Caco-2 (cell line): ENCODE measurements around the gene LRRC4C. TPM values are rescaled to one million over a fixed set of nuclear protein-coding genes. Genes with fewer than 3 reads are reported as not detected.

Source experiments
- BruUV-seq: library from RNA; stranded (reverse); fragments of 400-500 nt; replicated peaks from 2 replicates; lab custom pipeline; 2021; lab: Mats Ljungman, UMichigan
- CTCF ChIA-PET: fragments of 300-600 bp; sonication (Branson Sonifier 250); formaldehyde crosslinking; loops from one replicate; lab custom pipeline; 2022; ENCODE audit warnings: antibody characterized with exemption; lab: Charles Lee
- POLR2A ChIA-PET: fragments of 300-600 bp; sonication (Branson Sonifier 250); formaldehyde crosslinking; loops from one replicate; lab custom pipeline; 2022; ENCODE audit warnings: antibody characterized with exemption; lab: Charles Lee
- DNase-seq, 2 experiments: peaks; one replicate each; pipeline versions ENCODE4 v3.0.0 to v3.0.0-alpha.2; 2020 to 2022
- H3K27me3 ChIP-seq: replicated peaks from 2 replicates; pipeline ENCODE4 v1.6.0; 2011; ENCODE audit warnings: low read length; ENCODE audit not compliant: control insufficient read depth, insufficient read depth
- H3K36me3 ChIP-seq: 2 replicates; pipeline ENCODE4 v1.5.1; 2011; ENCODE audit warnings: low read length; ENCODE audit not compliant: control insufficient read depth, insufficient read depth
- H3K4me1 ChIP-seq: fragments of 250-450 bp; sonication (Bioruptor Pico); 2 replicates; pipeline ENCODE4 v1.5.1; 2020; ENCODE audit warnings: mild to moderate bottlenecking
- H3K4me3 ChIP-seq: 2 replicates; pipeline ENCODE4 v1.5.1; 2011; ENCODE audit warnings: low read depth, mild to moderate bottlenecking, control low read depth, low read length
- H3K9me3 ChIP-seq: fragments of 250-450 bp; sonication (Bioruptor Pico); 2 replicates; pipeline ENCODE4 v1.5.1; 2020; ENCODE audit warnings: mild to moderate bottlenecking, moderate library complexity
- H3K27ac Mint-ChIP-seq: one replicate; pipeline ENCODE4 v1.8.0; 2022; ENCODE audit warnings: mixed read lengths; ENCODE audit not compliant: unreplicated experiment
- H3K27me3 Mint-ChIP-seq: one replicate; pipeline ENCODE4 v1.8.0; 2022; ENCODE audit warnings: mixed read lengths; ENCODE audit not compliant: insufficient read depth, unreplicated experiment
- H3K36me3 Mint-ChIP-seq: one replicate; pipeline ENCODE4 v1.8.0; 2022; ENCODE audit warnings: mild to moderate bottlenecking, mixed read lengths; ENCODE audit not compliant: insufficient read depth, unreplicated experiment
- H3K4me1 Mint-ChIP-seq: one replicate; pipeline ENCODE4 v1.8.0; 2022; ENCODE audit warnings: low read depth, mixed read lengths; ENCODE audit not compliant: unreplicated experiment
- H3K4me3 Mint-ChIP-seq: one replicate; pipeline ENCODE4 v1.8.0; 2022; ENCODE audit warnings: mild to moderate bottlenecking, moderate library complexity, mixed read lengths; ENCODE audit not compliant: unreplicated experiment
- H3K9me3 Mint-ChIP-seq: one replicate; pipeline ENCODE4 v1.8.0; 2022; ENCODE audit warnings: mixed read lengths; ENCODE audit not compliant: unreplicated experiment
- intact Hi-C: fragments of 100-400 bp; cut with micrococcal nuclease; formaldehyde crosslinking; loops from one replicate; pipeline ENCODE4 v1.10.0; 2022; ENCODE audit not compliant: unreplicated experiment
- total RNA-seq: library from RNA; stranded (reverse); gene quantifications from 2 replicates; pipeline ENCODE4 v1.2.3, GENCODE V29; 2022
- TF ChIP-seq, protein P1 (sequence below), 2 experiments: fragments of 200-600 bp in 1 of 2; IDR thresholded peaks; 1 replicate in 1 of 2; 2 replicates in 1 of 2; pipeline versions ENCODE4 v1.5.1 to v1.8.0; 2011 to 2022; ENCODE audit warnings: antibody characterized with exemption in 1 of 2, control low read depth in 1 of 2, inconsistent platforms in 1 of 2, low read depth in 1 of 2, low read length in 1 of 2, mild to moderate bottlenecking in 1 of 2, moderate library complexity in 1 of 2; ENCODE audit not compliant: insufficient read depth in 1 of 2, severe bottlenecking in 1 of 2, unreplicated experiment in 1 of 2

The LRRC4C gene
- total RNA-seq, 1 experiment from 2014 or later, result not detected

DNA sequence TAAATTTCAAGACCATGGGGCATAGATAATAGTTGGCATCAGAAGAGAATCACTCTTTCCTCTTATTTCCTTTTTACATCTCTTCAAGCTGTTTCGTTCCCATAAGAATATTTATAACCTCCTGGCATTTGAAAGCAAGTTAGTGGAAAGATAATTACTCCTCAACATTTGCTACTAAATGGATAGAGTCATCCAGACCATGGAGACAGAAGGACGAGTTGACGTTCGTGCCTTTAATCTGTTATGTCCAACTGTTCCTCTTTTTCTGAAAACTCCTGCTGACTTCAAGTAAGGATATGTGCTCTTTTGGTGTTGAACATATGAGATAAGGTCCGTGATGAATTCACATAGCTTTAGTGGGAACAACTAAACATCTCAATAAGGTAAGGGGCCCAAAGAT lies 414.2 kb downstream of the LRRC4C start:
- Histone ChIP-seq H3K27me3 (no peaks in the 10 kb centered on the region), H3K36me3 (no peaks in the 10 kb centered on the region), H3K4me1 (no peaks in the 10 kb centered on the region), H3K9me3 (no peaks in the 10 kb centered on the region), H3K4me3 (no peak overlapping the region)
- Mint-ChIP-seq H3K9me3 (no peaks in the 10 kb centered on the region), H3K27ac (no peak overlapping the region), H3K4me1 (no peaks in the 10 kb centered on the region), H3K4me3 (no peak overlapping the region), H3K36me3 (no peaks in the 10 kb centered on the region), H3K27me3 (no peaks in the 10 kb centered on the region)
- TF ChIP-seq, protein P1, sequence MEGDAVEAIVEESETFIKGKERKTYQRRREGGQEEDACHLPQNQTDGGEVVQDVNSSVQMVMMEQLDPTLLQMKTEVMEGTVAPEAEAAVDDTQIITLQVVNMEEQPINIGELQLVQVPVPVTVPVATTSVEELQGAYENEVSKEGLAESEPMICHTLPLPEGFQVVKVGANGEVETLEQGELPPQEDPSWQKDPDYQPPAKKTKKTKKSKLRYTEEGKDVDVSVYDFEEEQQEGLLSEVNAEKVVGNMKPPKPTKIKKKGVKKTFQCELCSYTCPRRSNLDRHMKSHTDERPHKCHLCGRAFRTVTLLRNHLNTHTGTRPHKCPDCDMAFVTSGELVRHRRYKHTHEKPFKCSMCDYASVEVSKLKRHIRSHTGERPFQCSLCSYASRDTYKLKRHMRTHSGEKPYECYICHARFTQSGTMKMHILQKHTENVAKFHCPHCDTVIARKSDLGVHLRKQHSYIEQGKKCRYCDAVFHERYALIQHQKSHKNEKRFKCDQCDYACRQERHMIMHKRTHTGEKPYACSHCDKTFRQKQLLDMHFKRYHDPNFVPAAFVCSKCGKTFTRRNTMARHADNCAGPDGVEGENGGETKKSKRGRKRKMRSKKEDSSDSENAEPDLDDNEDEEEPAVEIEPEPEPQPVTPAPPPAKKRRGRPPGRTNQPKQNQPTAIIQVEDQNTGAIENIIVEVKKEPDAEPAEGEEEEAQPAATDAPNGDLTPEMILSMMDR (IDR thresholded peaks at IDR 0.05; ENCODE audit: insufficient read depth in 1 of 2, low read depth in 1 of 2, low read length in 1 of 2, severe bottlenecking in 1 of 2, unreplicated experiment in 1 of 2), result no peak
- ChIA-PET CTCF (no interaction called here), POLR2A (no interaction called here)
- intact Hi-C loops, result no loop called here
- BruUV-seq, result no TSS peak
- DNase-seq, result no peak

DNA sequence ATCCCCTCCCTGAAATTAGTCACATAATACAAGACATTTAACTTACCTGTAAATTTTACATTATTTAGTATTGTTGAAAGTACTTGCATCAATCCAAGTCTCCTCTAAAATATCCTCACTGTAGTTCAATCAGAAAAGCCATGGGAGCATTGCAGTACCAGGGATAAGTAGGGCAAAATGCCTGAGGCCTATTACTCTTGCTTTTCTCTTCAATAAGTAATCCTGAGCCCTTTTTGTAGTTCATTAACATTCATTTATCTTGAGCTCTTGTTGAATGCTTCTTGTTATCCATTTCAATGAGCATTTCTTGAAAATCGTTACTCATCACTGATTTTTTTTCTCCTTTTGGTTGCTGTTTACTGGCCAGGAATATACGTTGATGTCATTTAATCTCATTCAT lies 414.7 kb downstream of the LRRC4C start:
- TF ChIP-seq, protein P1 (IDR thresholded peaks at IDR 0.05; ENCODE audit: insufficient read depth in 1 of 2, low read depth in 1 of 2, low read length in 1 of 2, severe bottlenecking in 1 of 2, unreplicated experiment in 1 of 2), result no peak
- no peak for DNase-seq
- no peaks in the 10 kb centered on the region for H3K27me3 Mint-ChIP-seq
- Histone ChIP-seq H3K27me3 (no peaks in the 10 kb centered on the region), H3K4me1 (no peaks in the 10 kb centered on the region), H3K4me3 (no peak overlapping the region), H3K9me3 (no peaks in the 10 kb centered on the region), H3K36me3 (no peaks in the 10 kb centered on the region)
- CTCF ChIA-PET, result no interaction called here
- H3K4me1 Mint-ChIP-seq, result no peaks in the 10 kb centered on the region
- H3K9me3 Mint-ChIP-seq, result no peaks in the 10 kb centered on the region
- BruUV-seq, result no TSS peak
- no peak overlapping the region for H3K27ac Mint-ChIP-seq
- intact Hi-C loops, result no loop called here
- POLR2A ChIA-PET, result no interaction called here
- H3K4me3 Mint-ChIP-seq, result no peak overlapping the region
- no peaks in the 10 kb centered on the region for H3K36me3 Mint-ChIP-seq

DNA sequence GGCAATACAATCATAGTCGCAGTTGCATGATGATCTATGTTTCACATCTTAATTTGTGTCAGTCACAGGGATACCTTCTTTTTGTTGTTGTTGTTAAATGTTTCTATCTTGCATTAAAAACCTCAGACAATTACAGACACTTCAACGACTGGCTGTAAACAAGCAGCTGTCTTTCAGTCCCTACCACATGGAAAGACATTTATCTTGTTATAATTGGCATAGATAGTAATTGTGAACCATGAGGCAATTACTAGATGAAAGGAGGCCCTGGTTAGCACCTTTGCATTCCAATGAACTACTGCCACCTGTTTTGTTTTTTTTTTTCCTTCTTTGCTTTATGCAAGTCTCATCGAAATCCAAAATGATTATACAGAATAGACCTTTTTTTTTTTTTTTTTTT lies 416.8 kb downstream of the LRRC4C start:
- Mint-ChIP-seq H3K36me3 (no peaks in the 10 kb centered on the region), H3K4me3 (no peak overlapping the region), H3K9me3 (no peaks in the 10 kb centered on the region), H3K27ac (no peak overlapping the region), H3K27me3 (no peaks in the 10 kb centered on the region), H3K4me1 (no peaks in the 10 kb centered on the region)
- TF ChIP-seq, protein P1 (IDR thresholded peaks at IDR 0.05; ENCODE audit: insufficient read depth in 1 of 2, low read depth in 1 of 2, low read length in 1 of 2, severe bottlenecking in 1 of 2, unreplicated experiment in 1 of 2), result no peak
- no peak for DNase-seq
- no peaks in the 10 kb centered on the region for H3K36me3 ChIP-seq
- H3K4me1 ChIP-seq, result no peaks in the 10 kb centered on the region
- ChIA-PET CTCF (no interaction called here), POLR2A (no interaction called here)
- no peaks in the 10 kb centered on the region for H3K9me3 ChIP-seq
- no peak overlapping the region for H3K4me3 ChIP-seq
- intact Hi-C loops, result no loop called here
- BruUV-seq, result no TSS peak
- H3K27me3 ChIP-seq, result no peaks in the 10 kb centered on the region
